ENCODE data around the gene SDC4. TPM values are rescaled to one million over a fixed set of nuclear protein-coding genes. Genes with fewer than 3 reads are reported as not detected.

The SDC4 gene
- polyA plus RNA-seq, 1 experiment = 147 TPM

GRCh38 chr20:45366192-45366591 is 18.0 kb upstream of the SDC4 start:
- H3K4me3 ChIP-seq (ENCODE audit: low read depth, low read length) = no peak overlapping the region
- peaks cover 16% of the 10 kb centered on the region for H3K36me3 ChIP-seq (ENCODE audit: control insufficient read depth, insufficient read depth, low read length)
- POLR2A ChIA-PET = no interaction called here
- no peak for DNase-seq (ENCODE audit: low read depth)
- H3K27me3 ChIP-seq (ENCODE audit: control insufficient read depth, insufficient read depth, low read length) = no peaks in the 10 kb centered on the region
- TF ChIP-seq, protein P1, sequence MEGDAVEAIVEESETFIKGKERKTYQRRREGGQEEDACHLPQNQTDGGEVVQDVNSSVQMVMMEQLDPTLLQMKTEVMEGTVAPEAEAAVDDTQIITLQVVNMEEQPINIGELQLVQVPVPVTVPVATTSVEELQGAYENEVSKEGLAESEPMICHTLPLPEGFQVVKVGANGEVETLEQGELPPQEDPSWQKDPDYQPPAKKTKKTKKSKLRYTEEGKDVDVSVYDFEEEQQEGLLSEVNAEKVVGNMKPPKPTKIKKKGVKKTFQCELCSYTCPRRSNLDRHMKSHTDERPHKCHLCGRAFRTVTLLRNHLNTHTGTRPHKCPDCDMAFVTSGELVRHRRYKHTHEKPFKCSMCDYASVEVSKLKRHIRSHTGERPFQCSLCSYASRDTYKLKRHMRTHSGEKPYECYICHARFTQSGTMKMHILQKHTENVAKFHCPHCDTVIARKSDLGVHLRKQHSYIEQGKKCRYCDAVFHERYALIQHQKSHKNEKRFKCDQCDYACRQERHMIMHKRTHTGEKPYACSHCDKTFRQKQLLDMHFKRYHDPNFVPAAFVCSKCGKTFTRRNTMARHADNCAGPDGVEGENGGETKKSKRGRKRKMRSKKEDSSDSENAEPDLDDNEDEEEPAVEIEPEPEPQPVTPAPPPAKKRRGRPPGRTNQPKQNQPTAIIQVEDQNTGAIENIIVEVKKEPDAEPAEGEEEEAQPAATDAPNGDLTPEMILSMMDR (IDR thresholded peaks at IDR 0.05; ENCODE audit: insufficient read depth, low read depth, low read length) = no peak
- CTCF ChIA-PET = interaction anchor here (0.6 to 13.8 kb wide), 6 partner anchors 7 to 409 kb away, joined by 3 to 101 read pairs (median 7); no protein-coding TSS in a partner anchor

DNA sequence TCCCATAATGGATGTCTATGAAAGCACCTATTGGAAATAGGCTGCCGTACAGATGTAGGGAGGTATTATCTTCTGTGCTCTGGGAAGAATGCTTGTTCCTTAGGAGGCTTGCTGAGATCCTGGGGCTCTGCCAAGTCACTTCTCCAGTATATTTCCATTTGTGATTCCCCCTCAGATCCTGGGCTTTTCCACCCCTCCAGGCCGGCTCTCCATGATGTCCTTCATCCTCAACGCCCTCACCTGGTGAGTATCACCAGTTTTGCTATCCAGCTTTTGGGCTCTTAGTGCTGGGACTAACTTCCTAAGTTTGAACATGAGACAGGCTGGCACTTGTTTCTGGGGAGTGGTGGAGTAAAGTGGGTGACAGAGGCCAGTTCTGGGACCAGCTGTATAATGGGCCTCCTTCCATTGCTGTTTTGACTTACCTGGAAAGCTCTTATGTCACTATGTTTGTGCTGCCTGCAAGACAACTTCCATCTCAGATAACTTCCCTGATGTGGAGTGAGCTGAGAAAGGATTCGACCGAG is 17.3 kb upstream of the SDC4 start:
- ChIA-PET CTCF (interaction anchor here (1.1 to 13.8 kb wide), 4 partner anchors 8 to 70 kb away, joined by 3 to 101 read pairs (median 39); no protein-coding TSS in a partner anchor), POLR2A (no interaction called here)
- Histone ChIP-seq H3K27me3 (ENCODE audit: control insufficient read depth, insufficient read depth, low read length) (no peaks in the 10 kb centered on the region), H3K4me3 (ENCODE audit: low read depth, low read length) (no peak overlapping the region), H3K36me3 (ENCODE audit: control insufficient read depth, insufficient read depth, low read length) (peaks cover 16% of the 10 kb centered on the region)
- TF ChIP-seq, protein P1 (IDR thresholded peaks at IDR 0.05; ENCODE audit: insufficient read depth, low read depth, low read length) = no peak
- no peak for DNase-seq (ENCODE audit: low read depth)

- POLR2A ChIA-PET = interaction anchor here (0.6 to 1.0 kb wide), 2 partner anchors 8 to 10 kb away, joined by 3 to 4 read pairs; no protein-coding TSS in a partner anchor
- Histone ChIP-seq H3K27me3 (ENCODE audit: control insufficient read depth, insufficient read depth, low read length) (no peaks in the 10 kb centered on the region), H3K36me3 (ENCODE audit: control insufficient read depth, insufficient read depth, low read length) (peaks cover 16% of the 10 kb centered on the region), H3K4me3 (ENCODE audit: low read depth, low read length) (peak overlapping the region; percentile 89)
- CTCF ChIA-PET = interaction anchor here (0.5 to 6.0 kb wide), 31 partner anchors 10 to 449 kb away, joined by 3 to 75 read pairs (median 4); partner anchors contain the start of genes SDC4, TP53TG5 and UBE2C
- no peak for DNase-seq (ENCODE audit: low read depth)
- TF ChIP-seq, protein P1 (IDR thresholded peaks at IDR 0.05; ENCODE audit: insufficient read depth, low read depth, low read length) = no peak
These were observed 15.6 kb upstream of the SDC4 start for GRCh38 chr20:45363611-45364492.

DNA sequence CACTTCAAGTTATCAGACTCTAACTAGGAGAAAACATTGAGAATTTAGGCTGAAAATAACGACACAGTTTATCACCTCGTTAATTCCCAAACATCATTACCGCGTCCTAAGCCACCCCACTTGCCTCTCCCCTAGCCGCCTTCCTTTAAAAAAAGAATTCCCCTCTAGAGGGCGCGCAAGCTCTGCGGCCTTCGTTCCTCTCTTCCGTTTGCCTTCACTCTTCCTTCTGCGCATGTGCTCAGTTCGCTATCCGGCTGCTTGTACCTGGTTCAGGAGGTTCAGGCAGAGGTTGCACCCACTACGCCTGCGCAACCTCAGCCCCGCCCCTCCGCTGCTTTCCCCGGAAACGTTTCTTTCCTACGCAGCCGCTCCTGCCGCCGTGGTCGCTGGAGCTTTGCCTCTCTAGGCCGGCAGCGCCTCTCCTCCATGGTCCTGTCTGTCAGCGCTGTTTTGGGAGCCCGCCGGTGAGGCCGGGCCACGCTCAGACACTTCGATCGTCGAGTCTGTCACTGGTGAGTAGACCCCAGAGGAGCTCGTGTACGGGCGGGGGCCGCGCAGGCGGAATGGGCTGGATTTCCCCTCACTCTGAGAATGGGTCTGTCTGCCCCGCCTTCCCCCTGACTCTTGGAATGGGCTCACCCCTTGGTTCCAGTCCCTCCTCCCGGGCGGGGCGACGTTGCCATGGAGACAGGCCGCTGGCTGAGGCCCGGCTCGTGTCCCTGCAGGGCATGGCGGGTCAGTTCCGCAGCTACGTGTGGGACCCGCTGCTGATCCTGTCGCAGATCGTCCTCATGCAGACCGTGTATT is 14.8 kb upstream of the SDC4 start, which contains the start of gene SYS1:
Gene SYS1, plus strand, starts transcription at position 353 of the 807 bp plus-strand sequence. Its CDS starts 376 bp downstream, at position 729.
- peak; percentile 94 for DNase-seq (ENCODE audit: low read depth)
- H3K4me3 ChIP-seq (ENCODE audit: low read depth, low read length) = peak within 1 kb of the TSS; percentile 89
- CTCF ChIA-PET = interaction anchor here (0.5 to 6.0 kb wide), 34 partner anchors 11 to 763 kb away, joined by 3 to 75 read pairs (median 4); partner anchors contain the start of genes SDC4, TP53TG5 and UBE2C
- POLR2A ChIA-PET = interaction anchor here (0.6 to 1.0 kb wide), 3 partner anchors 9 to 53 kb away, joined by 3 to 4 read pairs (median 4); partner anchors contain the start of gene PIGT
- TF ChIP-seq, protein P1 (IDR thresholded peaks at IDR 0.05; ENCODE audit: insufficient read depth, low read depth, low read length) = peak; percentile 92
- peaks cover 14% of the 10 kb centered on the region for H3K36me3 ChIP-seq (ENCODE audit: control insufficient read depth, insufficient read depth, low read length)
- no peaks in the 10 kb centered on the region for H3K27me3 ChIP-seq (ENCODE audit: control insufficient read depth, insufficient read depth, low read length)
